Fibroblast of skin of back (primary cell): ENCODE data around the gene CH25H.

ENCODE experiments used
- DNase-seq: peaks from one replicate; pipeline ENCODE4 v3.0.0-alpha.2; 2013

Gene CH25H

GRCh38 chr10:89228962-89229361, 21.8 kb upstream of the CH25H start:
- DNase-seq = no peak

- no peak for DNase-seq
Observed at GRCh38 chr10:89228146-89228545, 21.0 kb upstream of the CH25H start.

GRCh38 chr10:89226891-89227290, 19.8 kb upstream of the CH25H start:
- DNase-seq = no peak

GRCh38 chr10:89224739-89225443, 17.8 kb upstream of the CH25H start:
- no peak for DNase-seq

- DNase-seq = no peak
Observed at GRCh38 chr10:89221919-89222318, 14.8 kb upstream of the CH25H start.

DNA sequence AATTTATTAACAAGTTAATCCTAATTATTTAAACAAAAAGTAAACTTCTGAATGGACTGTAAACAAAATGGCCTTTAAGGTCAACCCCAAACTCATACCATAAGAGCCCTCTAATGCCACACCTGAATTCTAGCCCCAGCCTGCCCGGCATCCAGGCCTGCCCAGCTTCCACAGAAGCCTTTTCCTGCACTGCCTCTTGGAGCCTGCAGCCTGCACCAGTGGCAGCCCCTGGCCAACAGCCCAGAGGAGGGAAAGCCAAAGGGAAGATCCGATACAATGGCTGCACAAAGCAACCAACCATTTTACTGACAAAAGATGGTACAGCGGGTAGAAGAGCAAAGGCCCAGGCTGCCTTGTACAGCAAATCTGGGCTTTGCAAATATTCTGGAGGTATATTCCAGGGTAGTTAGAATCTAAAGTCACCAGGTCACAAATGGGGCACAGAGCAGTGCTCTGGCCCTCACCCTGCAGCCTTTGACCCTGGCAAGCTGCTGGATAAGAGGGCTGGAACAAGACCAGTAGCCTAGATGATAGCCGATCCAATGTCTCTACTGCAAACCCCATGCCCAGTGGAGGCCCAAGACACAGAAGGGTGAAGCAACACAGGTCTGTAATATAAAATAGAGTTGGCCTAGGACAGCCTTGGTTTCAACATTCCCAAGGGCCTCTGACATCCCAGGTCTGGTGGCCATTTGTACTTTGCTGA, 12.5 kb upstream of the CH25H start:
- no peak for DNase-seq

DNA sequence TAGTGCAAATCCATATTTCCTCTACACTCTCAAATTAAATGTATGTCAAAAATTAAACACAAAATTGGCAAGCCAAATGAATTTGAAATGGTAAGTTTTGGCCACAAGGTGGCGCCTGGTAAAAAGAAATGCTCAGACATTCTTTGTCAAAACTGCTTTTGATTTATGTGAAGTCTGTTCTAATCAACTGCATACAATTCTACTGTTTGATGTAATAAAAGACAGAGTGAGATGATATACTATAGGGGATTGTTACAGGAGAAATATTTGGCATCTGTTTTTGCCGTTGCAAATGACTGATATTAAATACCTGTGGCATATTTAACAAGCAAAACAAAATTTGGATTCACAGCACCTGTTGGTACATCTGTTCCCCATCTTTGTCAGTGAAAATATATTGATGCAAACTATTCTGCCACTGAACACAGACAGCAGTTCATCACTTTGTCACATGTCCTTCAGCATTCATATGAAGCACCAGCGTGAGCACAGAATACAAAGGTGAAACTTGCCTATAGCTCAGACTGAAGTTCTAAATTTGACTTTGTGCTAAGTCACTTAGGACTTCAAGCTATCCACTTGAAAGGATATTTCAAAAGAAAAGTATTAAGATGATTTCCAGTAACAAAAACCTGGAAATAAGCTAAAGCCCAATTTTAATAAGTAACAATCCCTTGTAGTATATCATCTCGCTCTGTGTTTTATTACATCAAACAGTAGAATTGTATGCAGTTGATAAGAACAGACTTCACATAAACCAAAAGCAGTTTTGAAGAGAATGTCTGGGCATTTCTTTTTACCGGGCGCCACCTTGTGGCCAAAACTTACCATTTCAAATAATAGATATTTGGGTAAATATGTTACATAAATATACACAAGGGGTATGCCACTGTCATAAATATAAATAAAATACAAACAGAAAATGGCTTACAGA, 10.2 kb upstream of the CH25H start:
- peak; percentile 60 for DNase-seq

DNA sequence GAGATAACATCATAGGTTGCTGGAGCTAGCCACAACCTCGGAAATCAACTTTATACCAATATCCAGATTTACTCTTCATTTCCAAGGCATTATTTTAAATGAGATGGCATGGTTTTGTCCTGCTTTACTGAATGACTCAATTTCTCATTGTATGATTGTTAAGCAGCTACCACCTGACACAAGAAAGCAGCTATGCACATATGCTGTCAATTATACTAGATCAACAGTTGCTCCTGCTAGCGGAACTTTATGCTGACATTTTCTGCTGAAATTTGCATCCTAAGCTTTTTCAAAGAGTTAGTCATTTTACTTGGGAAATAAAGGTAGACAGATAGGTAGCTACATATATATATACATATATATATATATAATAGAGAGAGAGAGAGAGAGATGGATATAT, 8.9 kb upstream of the CH25H start:
- DNase-seq = no peak

DNA sequence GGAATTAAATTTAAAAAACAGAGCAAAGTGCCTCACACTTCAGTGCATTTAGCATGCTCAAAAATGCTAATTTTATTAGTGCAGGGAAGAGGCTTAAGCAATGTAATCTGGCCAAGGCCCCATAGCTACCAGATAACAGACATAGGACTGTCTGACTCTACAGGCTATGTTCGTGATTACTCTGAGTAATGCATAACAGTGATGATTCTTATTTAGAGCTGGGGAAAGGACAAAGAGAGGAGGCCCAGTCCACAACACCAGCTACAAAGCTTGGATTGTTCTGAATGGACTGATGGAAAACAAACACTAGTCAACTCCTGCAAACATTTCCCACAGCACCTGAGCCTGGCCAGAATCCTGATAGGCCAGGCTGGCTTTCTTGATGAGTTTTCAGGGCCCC, 8.4 kb upstream of the CH25H start:
- no peak for DNase-seq

- DNase-seq = no peak
Observed at GRCh38 chr10:89214566-89215165, 7.5 kb upstream of the CH25H start.

DNA sequence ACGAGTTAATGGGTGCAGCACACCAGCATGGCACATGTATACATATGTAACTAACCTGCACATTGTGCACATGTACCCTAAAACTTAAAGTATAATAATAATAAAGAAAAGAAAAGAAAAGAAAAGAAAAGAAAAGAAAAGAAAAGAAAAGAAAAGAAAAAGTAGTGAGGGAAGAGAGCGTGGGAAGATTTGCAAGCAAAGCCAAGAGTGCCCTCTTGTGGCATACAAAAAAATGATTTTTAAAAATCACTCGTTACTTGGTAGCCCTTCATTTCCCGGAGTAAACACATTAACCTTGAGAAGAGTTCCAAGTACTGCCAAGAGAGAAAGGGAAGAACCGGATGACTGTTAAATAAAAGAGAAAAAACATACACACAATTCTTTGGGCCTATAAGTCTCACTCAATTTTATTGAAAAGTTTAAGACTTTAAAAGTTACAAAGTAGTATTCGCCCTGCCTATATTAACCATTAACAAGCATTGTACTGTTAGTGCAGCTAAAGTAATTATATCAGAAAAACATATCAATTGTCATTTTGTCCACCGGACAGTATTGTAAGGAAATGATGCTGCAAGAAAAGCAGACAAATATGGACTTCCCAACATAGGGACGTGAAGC, 6.2 kb upstream of the CH25H start:
- DNase-seq = peak; percentile 34

- no peak for DNase-seq
Observed at GRCh38 chr10:89210794-89211425, 3.8 kb upstream of the CH25H start.

GRCh38 chr10:89209718-89210117, 2.6 kb upstream of the CH25H start:
- no peak for DNase-seq

- DNase-seq = peak; percentile 44
Observed at GRCh38 chr10:89207801-89208551, 859 bp upstream of the CH25H start.

- no peak for DNase-seq
Observed at GRCh38 chr10:89206402-89207180, 526 bp downstream of the CH25H start.

DNA sequence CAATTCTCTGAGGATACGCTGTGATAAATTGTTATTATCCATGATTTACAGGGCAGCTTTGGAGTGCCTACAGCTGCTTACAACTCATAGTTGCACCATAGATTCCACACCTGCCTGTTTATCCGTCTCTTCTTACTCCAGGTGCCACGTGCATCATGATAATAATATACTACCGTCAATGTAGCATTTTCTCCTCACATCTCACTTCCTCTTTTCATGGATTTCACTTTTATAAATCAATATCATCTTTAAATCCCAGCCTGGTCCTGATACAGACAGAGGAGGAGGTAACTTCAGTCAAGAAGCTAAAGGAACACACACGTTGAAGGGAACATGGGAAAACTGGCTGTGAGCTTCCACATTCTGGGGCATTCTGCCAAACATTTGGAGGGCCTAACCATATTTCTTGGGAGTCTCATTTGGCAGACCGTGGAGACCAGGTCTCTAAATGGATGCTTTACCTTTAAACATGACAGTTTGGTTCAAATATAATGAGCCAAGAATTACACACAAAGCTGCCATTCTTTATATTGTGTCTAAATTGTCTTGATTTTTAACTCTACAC, 2.4 kb downstream of the CH25H start:
- DNase-seq = peak; percentile 8

GRCh38 chr10:89203237-89203636, 3.9 kb downstream of the CH25H start:
- peak; percentile 31 for DNase-seq

DNA sequence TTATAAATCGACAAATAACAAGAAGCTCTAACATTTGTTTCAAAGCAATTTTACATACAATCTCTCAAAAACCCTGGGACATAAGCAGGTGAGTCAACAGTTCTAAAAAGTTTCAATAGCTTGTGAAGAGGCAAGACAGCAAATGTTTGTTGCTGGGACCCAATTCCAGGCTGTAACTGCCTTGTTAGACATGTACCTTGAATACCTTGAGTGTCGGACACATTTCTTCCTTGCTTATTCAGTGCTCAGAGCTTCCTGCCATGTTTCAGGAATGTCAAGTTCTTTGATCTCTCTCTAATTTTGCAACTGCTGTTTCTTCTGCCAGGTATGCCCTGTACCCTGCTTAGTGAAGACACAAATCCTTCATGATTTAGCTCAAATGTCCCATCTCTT, 5.1 kb downstream of the CH25H start:
- DNase-seq = no peak

DNA sequence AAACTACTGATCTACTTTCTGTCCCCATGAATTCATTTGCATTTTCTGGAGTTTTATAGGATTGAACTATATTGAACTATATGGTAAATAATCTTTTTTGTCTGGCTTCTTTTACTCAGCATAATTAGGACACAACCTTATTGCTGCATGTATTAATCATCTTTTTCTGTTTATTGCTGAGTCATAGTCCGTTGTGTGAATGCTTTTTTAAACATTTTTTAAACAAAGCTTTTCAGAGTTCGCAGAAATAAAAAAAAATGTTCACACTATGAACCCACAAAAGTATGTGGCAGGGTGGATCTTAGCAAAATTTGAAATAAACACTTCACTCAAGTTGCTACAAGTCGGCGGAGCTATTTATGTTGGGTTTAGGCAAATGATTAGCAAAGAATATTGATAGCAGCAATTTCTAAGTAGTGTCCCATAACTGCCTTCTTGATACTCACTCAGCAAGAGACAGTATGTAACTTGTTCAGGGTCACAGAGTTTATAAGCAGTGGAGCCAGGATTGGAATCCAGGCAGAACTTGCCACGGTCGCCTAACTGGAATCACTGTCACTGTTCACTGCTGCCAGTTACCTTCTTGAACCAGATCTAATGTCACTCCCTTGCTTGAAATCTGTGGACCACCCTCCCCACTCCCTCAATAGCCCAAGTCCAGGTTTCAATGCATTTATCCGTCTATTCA, 5.6 kb downstream of the CH25H start:
- peak; percentile 33 for DNase-seq
